MCF 10A (cell line): ENCODE measurements around the gene LDB3. TPM values are rescaled to one million over a fixed set of nuclear protein-coding genes. Genes with fewer than 3 reads are reported as not detected.

Experiments
- BruUV-seq: library from RNA; stranded (reverse); fragments of 400-500 nt; replicated peaks from 2 replicates; lab custom pipeline; 2021; lab: Mats Ljungman, UMichigan
- CTCF ChIA-PET: fragments of 300-600 bp; sonication (Branson Sonifier 250); formaldehyde crosslinking; extraction: SDS; loops from one replicate; lab custom pipeline; 2021; ENCODE audit warnings: antibody characterized with exemption, inconsistent platforms; lab: Yijun Ruan, JAX
- POLR2A ChIA-PET: fragments of 300-600, 350-650 bp; sonication (Branson Sonifier 250); formaldehyde crosslinking; extraction: SDS; loops from one replicate; lab custom pipeline; 2020; ENCODE audit warnings: antibody characterized with exemption, inconsistent platforms; lab: Yijun Ruan, JAX
- DNase-seq: peaks from one replicate; pipeline ENCODE4 v3.0.0-alpha.2; 2018; ENCODE audit not compliant: unreplicated experiment
- H3K27ac Mint-ChIP-seq: one replicate; pipeline ENCODE4 v1.8.0; 2022; ENCODE audit warnings: mild to moderate bottlenecking, low read depth, mixed read lengths; ENCODE audit not compliant: unreplicated experiment
- H3K27me3 Mint-ChIP-seq: one replicate; pipeline ENCODE4 v1.8.0; 2022; ENCODE audit warnings: mixed read lengths; ENCODE audit not compliant: insufficient read depth, unreplicated experiment
- H3K36me3 Mint-ChIP-seq: one replicate; pipeline ENCODE4 v1.8.0; 2022; ENCODE audit warnings: mild to moderate bottlenecking, moderate library complexity, mixed read lengths; ENCODE audit not compliant: insufficient read depth, unreplicated experiment
- H3K4me1 Mint-ChIP-seq: one replicate; pipeline ENCODE4 v1.8.0; 2022; ENCODE audit warnings: mixed read lengths; ENCODE audit not compliant: insufficient read depth, unreplicated experiment
- H3K4me3 Mint-ChIP-seq: one replicate; pipeline ENCODE4 v1.8.0; 2022; ENCODE audit warnings: mild to moderate bottlenecking, moderate library complexity, mixed read lengths; ENCODE audit not compliant: unreplicated experiment
- H3K9me3 Mint-ChIP-seq: one replicate; pipeline ENCODE4 v1.8.0; 2022; ENCODE audit warnings: mixed read lengths; ENCODE audit not compliant: unreplicated experiment
- CTCF ChIP-seq: fragments of 200-600 bp; IDR thresholded peaks from one replicate; pipeline ENCODE4 v1.8.0; 2022; ENCODE audit warnings: antibody characterized with exemption, mild to moderate bottlenecking; ENCODE audit not compliant: unreplicated experiment
- intact Hi-C: fragments of 100-400 bp; cut with micrococcal nuclease; formaldehyde crosslinking; loops from 2 replicates; pipeline ENCODE4 v1.14.1; 2022
- total RNA-seq: library from RNA; stranded (reverse); gene quantifications from 2 replicates; pipeline ENCODE4 v1.2.3, GENCODE V29; 2022

Gene LDB3
- total RNA-seq, 1 experiment from 2014 or later: 0.23 TPM

GRCh38 chr10:86685416-86685815, 17.1 kb downstream of the LDB3 start:
- intact Hi-C loops: no loop called here
- ChIA-PET CTCF (interaction anchor here (0.9 to 1.6 kb wide), 5 partner anchors 10 to 261 kb away, joined by 3 to 5 read pairs (median 4); partner anchors contain the start of gene LDB3), POLR2A (no interaction called here)
- BruUV-seq: no TSS peak
- peaks cover 15% of the 10 kb centered on the region for H3K27me3 Mint-ChIP-seq
- H3K4me3 Mint-ChIP-seq: no peak overlapping the region
- no peak overlapping the region for H3K27ac Mint-ChIP-seq
- no peak for DNase-seq
- H3K9me3 Mint-ChIP-seq: no peaks in the 10 kb centered on the region
- no peak for TF ChIP-seq CTCF
- no peaks in the 10 kb centered on the region for H3K4me1 Mint-ChIP-seq
- H3K36me3 Mint-ChIP-seq: no peaks in the 10 kb centered on the region

- CTCF ChIA-PET: interaction anchor here (0.6 to 6.1 kb wide), 6 partner anchors 9 to 1079 kb away, joined by 3 to 54 read pairs (median 4); no protein-coding TSS in a partner anchor
- no peak for DNase-seq
Measured at GRCh38 chr10:86685893-86686632, 17.8 kb downstream of the LDB3 start.

GRCh38 chr10:86686972-86687371, 18.7 kb downstream of the LDB3 start:
- peaks cover 15% of the 10 kb centered on the region for H3K27me3 Mint-ChIP-seq
- H3K4me1 Mint-ChIP-seq: no peaks in the 10 kb centered on the region
- H3K9me3 Mint-ChIP-seq: no peaks in the 10 kb centered on the region
- H3K36me3 Mint-ChIP-seq: no peaks in the 10 kb centered on the region
- H3K4me3 Mint-ChIP-seq: no peak overlapping the region
- TF ChIP-seq CTCF: no peak
- no peak overlapping the region for H3K27ac Mint-ChIP-seq
- no peak for DNase-seq
- ChIA-PET CTCF (interaction anchor here (0.6 to 6.1 kb wide), 5 partner anchors 10 to 1080 kb away, joined by 3 to 54 read pairs (median 3); no protein-coding TSS in a partner anchor), POLR2A (no interaction called here)
- intact Hi-C loops: no loop called here
- BruUV-seq: no TSS peak

More at GRCh38 chr10:86685893-86686632, 17.8 kb downstream of the LDB3 start:
- Mint-ChIP-seq H3K36me3 (no peaks in the 10 kb centered on the region), H3K9me3 (no peaks in the 10 kb centered on the region), H3K4me3 (no peak overlapping the region), H3K27me3 (peaks cover 15% of the 10 kb centered on the region), H3K4me1 (no peaks in the 10 kb centered on the region), H3K27ac (no peak overlapping the region)
- intact Hi-C loops: no loop called here
- no peak for TF ChIP-seq CTCF
- POLR2A ChIA-PET: no interaction called here
- BruUV-seq: no TSS peak

- intact Hi-C loops: loop anchor here (1.0 to 2.0 kb wide), 3 partner anchors 165 to 279 kb away; no protein-coding TSS in a partner anchor
Measured at GRCh38 chr10:86687750-86688149, 19.4 kb downstream of the LDB3 start.

More at GRCh38 chr10:86687750-86688149, 19.4 kb downstream of the LDB3 start:
- no peak overlapping the region for H3K4me3 Mint-ChIP-seq
- DNase-seq: no peak
- POLR2A ChIA-PET: no interaction called here
- TF ChIP-seq CTCF: no peak
- no peaks in the 10 kb centered on the region for H3K36me3 Mint-ChIP-seq
- CTCF ChIA-PET: interaction anchor here (0.6 to 6.1 kb wide), 7 partner anchors 12 to 224 kb away, joined by 3 to 54 read pairs (median 4); no protein-coding TSS in a partner anchor
- BruUV-seq: no TSS peak
- H3K27ac Mint-ChIP-seq: no peak overlapping the region
- H3K9me3 Mint-ChIP-seq: no peaks in the 10 kb centered on the region
- H3K27me3 Mint-ChIP-seq: peaks cover 15% of the 10 kb centered on the region
- H3K4me1 Mint-ChIP-seq: no peaks in the 10 kb centered on the region
